Activated CD4-positive, alpha-beta memory T cell treated with anti-CD3 and anti-CD28 coated beads for 36 hours (primary cell): ENCODE results near the gene RAB37. TPM values are rescaled to one million over a fixed set of nuclear protein-coding genes. Genes with fewer than 3 reads are reported as not detected.
A peak's percentile ranks its signal among the peaks of the same experiment; 100 is the strongest.

ENCODE experiments used
- CTCF ChIA-PET: fragments of 350-600 bp; sonication (Branson Sonifier 250); formaldehyde crosslinking; loops from one replicate; lab custom pipeline; 2021; ENCODE audit warnings: antibody characterized with exemption, inconsistent platforms; lab: Charles Lee
- POLR2A ChIA-PET: fragments of 350-600 bp; sonication (Branson Sonifier 250); formaldehyde crosslinking; loops from one replicate; lab custom pipeline; 2021; ENCODE audit warnings: antibody characterized with exemption; lab: Charles Lee
- DNase-seq: peaks from one replicate; pipeline ENCODE4 v3.0.0-alpha.2; 2020
- H3K27ac Mint-ChIP-seq: one replicate; pipeline ENCODE4 v1.8.0; 2021; ENCODE audit warnings: mixed read lengths
- H3K27me3 Mint-ChIP-seq: one replicate; pipeline ENCODE4 v1.8.0; 2021; ENCODE audit warnings: mixed read lengths
- H3K36me3 Mint-ChIP-seq: one replicate; pipeline ENCODE4 v1.8.0; 2021; ENCODE audit warnings: mixed read lengths
- H3K4me1 Mint-ChIP-seq: one replicate; pipeline ENCODE4 v1.8.0; 2021; ENCODE audit warnings: low read depth, mixed read lengths
- H3K4me3 Mint-ChIP-seq: one replicate; pipeline ENCODE4 v1.8.0; 2021; ENCODE audit warnings: mild to moderate bottlenecking, mixed read lengths
- H3K9me3 Mint-ChIP-seq: one replicate; pipeline ENCODE4 v1.8.0; 2021; ENCODE audit warnings: mixed read lengths
- intact Hi-C: fragments of 100-400 bp; cut with micrococcal nuclease; formaldehyde crosslinking; loops from one replicate; pipeline ENCODE4 v1.15.1; 2023
- total RNA-seq, 2 experiments: library from RNA; stranded (reverse); gene quantifications; one replicate each; pipeline ENCODE4 v1.2.3, GENCODE V29; 2021

The RAB37 gene
- total RNA-seq, 2 experiments from 2014 or later, result 6.5 to 7.0 TPM

GRCh38 chr17:74746376-74746775 is 9.3 kb downstream of the RAB37 start:
- Mint-ChIP-seq H3K36me3 (peaks cover 14% of the 10 kb centered on the region), H3K4me1 (peaks cover 53% of the 10 kb centered on the region), H3K4me3 (no peak overlapping the region), H3K9me3 (peaks cover 7% of the 10 kb centered on the region), H3K27ac (peak overlapping the region; percentile 63), H3K27me3 (no peaks in the 10 kb centered on the region)
- CTCF ChIA-PET, result interaction anchor here (1.2 to 4.7 kb wide), 14 partner anchors 8 to 214 kb away, joined by 4 to 123 read pairs (median 25); partner anchors contain the start of genes FDXR, GRIN2C and RAB37
- no peak for DNase-seq
- intact Hi-C loops, result loop anchor here (1.0 to 10.0 kb wide), 3 partner anchors 34 to 532 kb away; partner anchors contain the start of gene TTYH2
- POLR2A ChIA-PET, result interaction anchor here (1.1 to 1.3 kb wide), 2 partner anchors 10 to 30 kb away, joined by 3 read pairs; partner anchors contain the start of gene NAT9

- DNase-seq, result peak; percentile 40
- ChIA-PET POLR2A (interaction anchor here (0.6 to 1.1 kb wide), 3 partner anchors 9 to 590 kb away, joined by 3 read pairs; no protein-coding TSS in a partner anchor), CTCF (interaction anchor here (1.2 to 4.7 kb wide), 12 partner anchors 10 to 214 kb away, joined by 4 to 123 read pairs (median 28); partner anchors contain the start of genes FDXR, GRIN2C and RAB37)
- Mint-ChIP-seq H3K27me3 (no peaks in the 10 kb centered on the region), H3K4me3 (peak overlapping the region; percentile 68), H3K27ac (peak overlapping the region; percentile 63), H3K9me3 (peaks cover 7% of the 10 kb centered on the region), H3K36me3 (peaks cover 15% of the 10 kb centered on the region), H3K4me1 (peaks cover 52% of the 10 kb centered on the region)
- intact Hi-C loops, result loop anchor here (1.0 to 10.0 kb wide), 3 partner anchors 33 to 532 kb away; partner anchors contain the start of gene TTYH2
Observed at GRCh38 chr17:74746922-74747321, 9.9 kb downstream of the RAB37 start.

- POLR2A ChIA-PET, result interaction anchor here (4.4 kb wide), 1 partner anchor 28 kb away, joined by 24 read pairs; the partner anchor contains the start of gene NAT9
- peaks cover 7% of the 10 kb centered on the region for H3K9me3 Mint-ChIP-seq
- no peak overlapping the region for H3K27ac Mint-ChIP-seq
- intact Hi-C loops, result loop anchor here (1.0 to 10.0 kb wide), 4 partner anchors 22 to 533 kb away; partner anchors contain the start of genes NAT9 and TTYH2
- CTCF ChIA-PET, result interaction anchor here (1.2 to 4.7 kb wide), 5 partner anchors 11 to 95 kb away, joined by 3 to 75 read pairs (median 23); partner anchors contain the start of gene RAB37
- H3K4me3 Mint-ChIP-seq, result peak overlapping the region; percentile 68
- peaks cover 26% of the 10 kb centered on the region for H3K36me3 Mint-ChIP-seq
- H3K27me3 Mint-ChIP-seq, result no peaks in the 10 kb centered on the region
- peaks cover 52% of the 10 kb centered on the region for H3K4me1 Mint-ChIP-seq
- DNase-seq, result no peak
Observed at GRCh38 chr17:74748279-74748528, 11.1 kb downstream of the RAB37 start.

- H3K4me3 Mint-ChIP-seq, result peak within 1 kb of the TSS; percentile 84
- POLR2A ChIA-PET, result interaction anchor here (0.9 to 4.4 kb wide), 9 partner anchors 10 to 124 kb away, joined by 3 to 24 read pairs (median 13); partner anchors contain the start of genes FDXR, NAT9 and RAB37
Observed at GRCh38 chr17:74748529-74749278, 11.6 kb downstream of the RAB37 start, which contains the start of gene NHERF1. NHERF1 (plus strand) TSS chr17:74748628; CDS start chr17:74748847, 219 bp downstream.

GRCh38 chr17:74749279-74750038 is 12.4 kb downstream of the RAB37 start:
- intact Hi-C loops, result loop anchor here (5.0 to 10.0 kb wide), 2 partner anchors 467 to 535 kb away; partner anchors contain the start of gene TTYH2
- POLR2A ChIA-PET, result interaction anchor here (0.9 to 4.4 kb wide), 12 partner anchors 9 to 263 kb away, joined by 3 to 24 read pairs (median 8); partner anchors contain the start of genes FDXR, MRPL58, NAT9 and RAB37
- peaks cover 27% of the 10 kb centered on the region for H3K36me3 Mint-ChIP-seq
- CTCF ChIA-PET, result interaction anchor here (0.6 to 14.9 kb wide), 15 partner anchors 10 to 432 kb away, joined by 3 to 176 read pairs (median 4); partner anchors contain the start of gene RAB37
- H3K27me3 Mint-ChIP-seq, result no peaks in the 10 kb centered on the region
- peak overlapping the region; percentile 84 for H3K4me3 Mint-ChIP-seq
- H3K4me1 Mint-ChIP-seq, result peaks cover 50% of the 10 kb centered on the region
- no peaks in the 10 kb centered on the region for H3K9me3 Mint-ChIP-seq
- H3K27ac Mint-ChIP-seq, result peak overlapping the region; percentile 85
- DNase-seq, result peak; percentile 76

More at GRCh38 chr17:74748529-74749278, 11.6 kb downstream of the RAB37 start, which contains the start of gene NHERF1:
- Mint-ChIP-seq H3K27me3 (no peaks in the 10 kb centered on the region), H3K9me3 (peaks cover 3% of the 10 kb centered on the region), H3K36me3 (peaks cover 27% of the 10 kb centered on the region), H3K4me1 (peaks cover 52% of the 10 kb centered on the region), H3K27ac (peak within 1 kb of the TSS; percentile 85)
- peak; percentile 96 for DNase-seq
- intact Hi-C loops, result loop anchor here (1.0 to 10.0 kb wide), 4 partner anchors 22 to 534 kb away; partner anchors contain the start of genes NAT9 and TTYH2
- CTCF ChIA-PET, result interaction anchor here (0.7 to 14.9 kb wide), 12 partner anchors 11 to 432 kb away, joined by 3 to 176 read pairs (median 8); partner anchors contain the start of gene RAB37

GRCh38 chr17:74750039-74750326 is 12.9 kb downstream of the RAB37 start:
- no peak for DNase-seq
- Mint-ChIP-seq H3K4me1 (peaks cover 50% of the 10 kb centered on the region), H3K27ac (peak overlapping the region; percentile 85), H3K9me3 (no peaks in the 10 kb centered on the region), H3K36me3 (peaks cover 27% of the 10 kb centered on the region), H3K27me3 (no peaks in the 10 kb centered on the region), H3K4me3 (peak overlapping the region; percentile 84)
- ChIA-PET CTCF (interaction anchor here (0.7 to 14.9 kb wide), 16 partner anchors 9 to 431 kb away, joined by 3 to 176 read pairs (median 3); partner anchors contain the start of genes FDXR and RAB37), POLR2A (interaction anchor here (0.9 to 4.4 kb wide), 12 partner anchors 9 to 262 kb away, joined by 3 to 24 read pairs (median 8); partner anchors contain the start of genes FDXR, MRPL58, NAT9 and RAB37)
- intact Hi-C loops, result no loop called here

- Mint-ChIP-seq H3K36me3 (peaks cover 27% of the 10 kb centered on the region), H3K4me1 (peaks cover 55% of the 10 kb centered on the region), H3K27me3 (no peaks in the 10 kb centered on the region), H3K9me3 (no peaks in the 10 kb centered on the region), H3K4me3 (peak overlapping the region; percentile 84), H3K27ac (peak overlapping the region; percentile 85)
- intact Hi-C loops, result loop anchor here (1.0 kb wide), 1 partner anchor 9 kb away; no protein-coding TSS in a partner anchor
- ChIA-PET POLR2A (interaction anchor here (0.9 to 4.4 kb wide), 12 partner anchors 8 to 262 kb away, joined by 3 to 24 read pairs (median 6); partner anchors contain the start of genes FDXR, MRPL58, NAT9 and RAB37), CTCF (interaction anchor here (0.7 to 14.9 kb wide), 16 partner anchors 9 to 208 kb away, joined by 3 to 176 read pairs (median 5); partner anchors contain the start of genes FDXR, NAT9 and RAB37)
- DNase-seq, result peak; percentile 40
Observed at GRCh38 chr17:74750327-74751069, 13.4 kb downstream of the RAB37 start.

GRCh38 chr17:74752415-74752814 is 15.4 kb downstream of the RAB37 start:
- H3K4me3 Mint-ChIP-seq, result peak overlapping the region; percentile 35
- POLR2A ChIA-PET, result interaction anchor here (3.6 to 4.4 kb wide), 2 partner anchors 15 to 24 kb away, joined by 13 to 24 read pairs; partner anchors contain the start of gene NAT9

GRCh38 chr17:74752822-74753401 is 15.9 kb downstream of the RAB37 start:
- Mint-ChIP-seq H3K27ac (peak overlapping the region; percentile 85), H3K4me3 (peak overlapping the region; percentile 35), H3K27me3 (no peaks in the 10 kb centered on the region), H3K9me3 (no peaks in the 10 kb centered on the region), H3K4me1 (peaks cover 59% of the 10 kb centered on the region), H3K36me3 (peaks cover 27% of the 10 kb centered on the region)
- intact Hi-C loops, result no loop called here
- DNase-seq, result no peak
- ChIA-PET CTCF (interaction anchor here (0.9 to 14.9 kb wide), 7 partner anchors 8 to 96 kb away, joined by 4 to 176 read pairs (median 17); partner anchors contain the start of gene RAB37), POLR2A (interaction anchor here (1.0 kb wide), 1 partner anchor 23 kb away, joined by 3 read pairs; the partner anchor contains the start of gene NAT9)

More at GRCh38 chr17:74752415-74752814, 15.4 kb downstream of the RAB37 start:
- Mint-ChIP-seq H3K36me3 (peaks cover 27% of the 10 kb centered on the region), H3K9me3 (no peaks in the 10 kb centered on the region), H3K4me1 (peaks cover 59% of the 10 kb centered on the region), H3K27ac (peak overlapping the region; percentile 85), H3K27me3 (no peaks in the 10 kb centered on the region)
- CTCF ChIA-PET, result interaction anchor here (1.3 to 14.9 kb wide), 4 partner anchors 7 to 39 kb away, joined by 8 to 176 read pairs (median 22); no protein-coding TSS in a partner anchor
- intact Hi-C loops, result no loop called here
- no peak for DNase-seq

- peak; percentile 54 for DNase-seq
- H3K4me3 Mint-ChIP-seq, result no peak overlapping the region
- CTCF ChIA-PET, result interaction anchor here (1.8 to 14.9 kb wide), 6 partner anchors 10 to 98 kb away, joined by 4 to 176 read pairs (median 36); partner anchors contain the start of gene RAB37
Observed at GRCh38 chr17:74754832-74755231, 17.8 kb downstream of the RAB37 start.

More at GRCh38 chr17:74754832-74755231, 17.8 kb downstream of the RAB37 start:
- Mint-ChIP-seq H3K9me3 (no peaks in the 10 kb centered on the region), H3K27me3 (no peaks in the 10 kb centered on the region), H3K27ac (peak overlapping the region; percentile 35), H3K36me3 (peaks cover 22% of the 10 kb centered on the region), H3K4me1 (peaks cover 77% of the 10 kb centered on the region)
- POLR2A ChIA-PET, result no interaction called here
- intact Hi-C loops, result no loop called here
